SK-N-MC (cell line): ENCODE data around the gene GTF3C1.

Experiments used
- EZH2 ChIP-seq: fragments of 200-600 bp; sonication (generic); IDR thresholded peaks from one replicate; pipeline ENCODE4 v1.6.1; 2017; ENCODE audit warnings: antibody characterized with exemption
- FOXP2 ChIP-seq: optimal IDR thresholded peaks from 2 replicates; pipeline ENCODE3; 2011; ENCODE audit warnings: mild to moderate bottlenecking, moderate library complexity; ENCODE audit not compliant: insufficient read depth; ENCODE audit errors: extremely low read length, control extremely low read depth
- POLR2AphosphoS5 ChIP-seq: IDR thresholded peaks from 2 replicates; pipeline ENCODE4 v1.6.1; 2012; ENCODE audit warnings: mild to moderate bottlenecking, low read depth, low read length, borderline replicate concordance

GRCh38 chr16:27539120-27539519 is 10.6 kb downstream of the GTF3C1 start:
- TF ChIP-seq EZH2 (no peak), POLR2AphosphoS5 (no peak), FOXP2 (no peak)
